Subcutaneous abdominal adipose tissue (tissue), 5 donors: ENCODE results near the gene TMEM225B.
"Not testable (repeated sequence)": the region's sequence is repeated elsewhere in the genome, so short reads cannot be mapped to it uniquely, and the experiment has no call there.

Experiments used
- H3K27ac ChIP-seq: one replicate; pipeline ENCODE4 v1.7.0; 2013; ENCODE audit warnings: low read depth, mild to moderate bottlenecking, inconsistent platforms, low read length, moderate library complexity
- H3K27me3 ChIP-seq, 5 donors: one replicate each; pipeline ENCODE4 v1.7.0; 2013; ENCODE audit warnings: low read length in 5 of 5, inconsistent platforms in 1 of 5; ENCODE audit not compliant: control insufficient read depth in 5 of 5, insufficient read depth in 4 of 5
- H3K36me3 ChIP-seq, 5 donors: one replicate each; pipeline ENCODE4 v1.7.0; 2013; ENCODE audit warnings: low read length in 5 of 5; ENCODE audit not compliant: control insufficient read depth in 5 of 5, insufficient read depth in 5 of 5
- H3K4me1 ChIP-seq, 5 donors: one replicate each; pipeline ENCODE4 v1.7.0; 2013; ENCODE audit warnings: low read length in 5 of 5, mild to moderate bottlenecking in 3 of 5, moderate library complexity in 1 of 5; ENCODE audit not compliant: control insufficient read depth in 5 of 5, insufficient read depth in 5 of 5
- H3K4me3 ChIP-seq, 5 donors: one replicate each; pipeline ENCODE4 v1.7.0; 2013; ENCODE audit warnings: low read length in 5 of 5, low read depth in 1 of 5
- H3K9ac ChIP-seq, 5 donors: one replicate each; pipeline ENCODE4 v1.7.0; 2013; ENCODE audit warnings: low read length in 5 of 5, mild to moderate bottlenecking in 4 of 5, moderate library complexity in 3 of 5
- H3K9me3 ChIP-seq, 5 donors: one replicate each; pipeline ENCODE4 v1.7.0; 2013; ENCODE audit warnings: low read length in 5 of 5; ENCODE audit not compliant: control insufficient read depth in 5 of 5
- donor health status: healthy.
- donor health status: healthy.
- donor health status: healthy.
- donor health status: healthy.
- donor health status: healthy.

The TMEM225B gene

DNA sequence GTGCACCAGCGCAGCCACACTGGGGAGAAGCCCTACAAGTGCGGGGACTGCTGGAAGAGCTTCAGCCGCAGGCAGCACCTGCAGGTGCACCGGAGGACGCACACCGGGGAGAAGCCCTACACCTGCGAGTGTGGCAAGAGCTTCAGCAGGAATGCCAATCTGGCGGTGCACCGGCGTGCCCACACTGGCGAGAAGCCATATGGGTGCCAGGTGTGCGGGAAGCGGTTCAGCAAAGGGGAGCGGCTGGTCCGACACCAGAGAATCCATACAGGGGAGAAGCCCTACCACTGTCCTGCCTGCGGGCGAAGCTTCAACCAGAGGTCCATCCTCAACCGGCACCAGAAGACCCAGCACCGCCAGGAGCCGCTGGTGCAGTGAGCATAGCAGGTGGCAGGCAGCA lies 31.6 kb downstream of the TMEM225B start:
- Histone ChIP-seq H3K4me3 (no peak overlapping the region), H3K27ac (no peak overlapping the region), H3K9ac (peak overlapping the region in 1 of 5 donors; percentile 44), H3K9me3 (no peaks in the 10 kb centered on the region), H3K4me1 (peaks cover 0 to 21% (median 8%) of the 10 kb centered on the region in 5 donors), H3K36me3 (peaks cover 17 to 90% (median 71%) of the 10 kb centered on the region in 5 donors), H3K27me3 (no peaks in the 10 kb centered on the region)

DNA sequence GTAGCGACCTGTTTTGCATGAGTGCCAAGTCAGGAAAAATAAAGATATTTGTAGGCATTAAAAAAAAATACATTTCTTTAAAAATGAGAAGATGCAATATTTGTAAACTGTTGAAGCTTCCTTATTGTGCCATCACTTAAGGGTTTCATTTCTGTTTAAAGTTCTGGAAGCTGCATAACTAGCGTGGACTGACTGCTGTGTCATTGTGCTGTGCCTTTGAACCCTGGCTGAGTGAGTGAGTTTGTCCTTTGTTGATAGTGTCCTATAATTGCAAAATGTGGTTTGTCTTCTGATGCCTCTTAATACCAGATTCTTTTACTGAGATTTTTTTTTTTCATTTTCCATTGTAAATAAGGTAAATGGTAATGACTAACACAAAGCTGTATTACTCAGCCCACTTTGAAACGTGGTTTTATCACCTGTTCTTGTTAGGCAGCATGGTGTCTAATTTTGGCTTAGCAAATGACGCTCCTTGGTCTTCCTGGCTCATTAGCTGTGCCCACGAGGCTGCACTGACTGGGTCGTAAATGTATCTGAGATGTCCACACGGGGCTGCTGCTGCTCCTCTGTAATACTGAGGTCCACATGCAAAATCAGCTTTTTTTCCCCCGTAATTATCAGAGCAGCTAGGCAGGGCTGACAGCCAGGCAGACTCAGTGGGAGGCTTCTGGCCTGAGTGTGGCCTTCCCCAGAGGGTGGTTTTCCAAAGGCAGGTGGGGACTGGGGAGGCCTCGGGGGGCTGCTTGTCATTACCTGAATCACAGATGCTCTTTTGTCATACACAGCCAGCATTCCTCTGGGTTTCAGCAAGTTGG lies 33.4 kb downstream of the TMEM225B start:
- Histone ChIP-seq H3K9me3 (no peaks in the 10 kb centered on the region), H3K4me1 (peaks cover 0 to 24% (median 8%) of the 10 kb centered on the region in 5 donors), H3K27me3 (no peaks in the 10 kb centered on the region), H3K36me3 (peaks cover 15 to 71% (median 52%) of the 10 kb centered on the region in 5 donors), H3K27ac (no peak overlapping the region), H3K4me3 (no peak overlapping the region), H3K9ac (peak overlapping the region in 1 of 5 donors; percentile 29)

DNA sequence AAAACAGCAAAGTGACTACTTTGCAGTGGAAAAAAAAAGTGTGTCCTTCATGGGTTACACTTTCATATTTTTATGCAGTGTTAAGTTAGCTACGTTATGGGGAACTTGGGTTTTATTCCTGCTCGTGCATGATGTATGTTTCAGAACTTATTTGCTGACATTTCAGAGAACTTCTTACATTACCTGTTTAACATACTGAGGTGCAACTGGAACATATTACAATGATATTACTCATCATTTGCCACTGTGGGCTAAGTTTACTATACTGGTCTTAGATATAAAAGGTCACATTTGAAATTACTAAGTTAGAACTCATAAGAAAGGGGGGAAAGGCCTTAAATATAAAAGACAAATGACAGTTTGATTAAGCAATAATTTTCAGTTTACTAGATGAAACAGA lies 39.3 kb downstream of the TMEM225B start:
- not testable (repeated sequence) for H3K27ac ChIP-seq, H3K9me3 ChIP-seq, H3K4me3 ChIP-seq, H3K27me3 ChIP-seq, H3K9ac ChIP-seq
- H3K36me3 ChIP-seq = peaks cover 0 to 23% (median 4%) of the 10 kb centered on the region in 5 donors
- peaks cover 0 to 28% (median 8%) of the 10 kb centered on the region in 5 donors for H3K4me1 ChIP-seq

DNA sequence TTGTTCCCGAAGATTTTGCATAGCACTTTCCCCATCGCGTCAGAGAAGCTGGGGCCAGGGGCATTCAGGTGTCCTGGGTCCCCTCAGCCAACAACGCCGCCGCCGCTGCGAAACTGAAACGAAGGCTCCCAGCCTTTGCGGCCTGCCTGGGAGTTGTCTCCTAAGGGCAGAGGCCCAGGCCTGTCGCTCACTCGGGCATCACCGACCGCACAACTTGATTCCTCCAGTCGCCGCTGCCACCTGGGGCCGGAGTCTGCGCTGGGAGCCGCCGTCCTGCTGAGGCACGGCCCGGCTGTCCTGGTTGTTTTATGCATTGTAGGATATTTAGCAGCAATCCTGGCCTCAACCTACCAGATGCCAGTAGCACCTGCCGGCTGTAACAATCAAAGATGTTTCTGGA lies 40.7 kb downstream of the TMEM225B start:
- no peak overlapping the region for H3K27ac ChIP-seq
- H3K9me3 ChIP-seq = no peaks in the 10 kb centered on the region
- H3K4me1 ChIP-seq = peaks cover 0 to 15% (median under 1%) of the 10 kb centered on the region in 5 donors
- H3K4me3 ChIP-seq = no peak overlapping the region
- H3K27me3 ChIP-seq = no peaks in the 10 kb centered on the region
- no peak overlapping the region for H3K9ac ChIP-seq
- peaks cover 3 to 18% (median 6%) of the 10 kb centered on the region in 5 donors for H3K36me3 ChIP-seq

DNA sequence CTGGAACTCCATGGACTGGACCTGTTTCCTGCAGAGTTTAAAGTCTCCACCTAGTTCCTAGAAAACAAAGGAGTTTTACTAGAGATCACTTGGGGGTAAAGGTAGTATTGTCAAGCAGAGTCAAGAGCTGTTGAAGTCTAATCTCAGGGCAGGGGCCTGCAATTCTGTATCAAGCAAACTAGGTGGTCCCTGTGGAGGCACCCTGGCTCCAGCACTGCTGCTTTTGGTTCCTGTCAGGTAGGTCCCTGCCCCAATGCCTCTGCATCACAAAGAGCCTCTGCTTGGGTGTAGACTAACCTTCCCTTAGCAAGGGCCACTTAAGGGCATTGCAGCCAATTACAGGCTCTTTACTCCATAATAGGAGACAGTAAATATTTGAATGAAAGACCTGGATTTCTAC lies 41.2 kb downstream of the TMEM225B start:
- Histone ChIP-seq H3K9ac (no peak overlapping the region), H3K4me1 (peaks cover 0 to 12% (median 0%) of the 10 kb centered on the region in 5 donors), H3K36me3 (peaks cover 4 to 17% (median 6%) of the 10 kb centered on the region in 5 donors), H3K27ac (no peak overlapping the region), H3K27me3 (no peaks in the 10 kb centered on the region), H3K4me3 (no peak overlapping the region), H3K9me3 (no peaks in the 10 kb centered on the region)

DNA sequence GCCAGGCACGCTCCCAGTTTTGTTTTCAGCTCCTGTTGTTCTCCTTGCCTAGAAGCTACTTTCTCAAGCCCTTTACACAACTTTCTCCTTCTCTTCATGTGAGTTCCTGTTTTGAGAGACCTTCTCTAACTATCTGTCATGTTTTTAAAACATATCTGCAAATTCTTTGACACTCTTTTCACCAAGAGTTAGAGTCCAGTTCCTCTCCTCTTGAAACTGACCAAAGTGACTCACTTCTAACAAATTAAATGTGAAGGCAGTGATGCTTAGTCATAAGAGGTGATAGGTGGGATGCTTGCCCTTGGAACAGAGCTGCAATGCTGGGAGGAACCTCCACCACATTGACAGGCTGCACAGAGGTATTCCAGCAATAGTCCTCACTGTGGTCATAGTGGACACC lies 44.0 kb downstream of the TMEM225B start:
- Histone ChIP-seq H3K9ac (no peak overlapping the region), H3K27ac (no peak overlapping the region), H3K4me1 (peaks cover 0 to 8% (median 0%) of the 10 kb centered on the region in 5 donors), H3K36me3 (peaks cover 4 to 26% (median 9%) of the 10 kb centered on the region in 5 donors), H3K27me3 (no peaks in the 10 kb centered on the region), H3K4me3 (no peak overlapping the region), H3K9me3 (no peaks in the 10 kb centered on the region)

DNA sequence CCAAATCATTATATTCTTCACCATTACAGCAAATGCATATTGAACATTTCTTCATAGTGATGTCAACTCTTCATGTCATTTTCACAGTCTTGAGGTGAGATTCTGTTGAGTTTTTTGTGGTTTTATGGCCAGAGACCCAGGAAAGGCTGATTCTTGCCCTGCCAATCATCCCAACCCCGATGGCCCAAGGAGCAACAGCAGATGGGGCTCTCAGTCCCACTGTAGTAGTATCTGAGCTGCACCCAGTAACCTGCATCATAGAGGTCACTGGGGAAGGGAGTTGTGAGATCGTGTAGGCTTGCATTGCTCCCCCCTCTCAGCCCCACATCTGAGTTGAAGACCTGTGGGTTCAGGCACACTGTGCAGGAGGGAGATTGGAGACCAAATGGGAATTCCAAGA lies 45.4 kb downstream of the TMEM225B start:
- H3K36me3 ChIP-seq = peaks cover 3 to 24% (median 12%) of the 10 kb centered on the region in 5 donors
- H3K4me1 ChIP-seq = no peaks in the 10 kb centered on the region
- H3K27me3 ChIP-seq = no peaks in the 10 kb centered on the region
- H3K9me3 ChIP-seq = no peaks in the 10 kb centered on the region
- no peak overlapping the region for H3K27ac ChIP-seq
- H3K4me3 ChIP-seq = no peak overlapping the region
- no peak overlapping the region for H3K9ac ChIP-seq

DNA sequence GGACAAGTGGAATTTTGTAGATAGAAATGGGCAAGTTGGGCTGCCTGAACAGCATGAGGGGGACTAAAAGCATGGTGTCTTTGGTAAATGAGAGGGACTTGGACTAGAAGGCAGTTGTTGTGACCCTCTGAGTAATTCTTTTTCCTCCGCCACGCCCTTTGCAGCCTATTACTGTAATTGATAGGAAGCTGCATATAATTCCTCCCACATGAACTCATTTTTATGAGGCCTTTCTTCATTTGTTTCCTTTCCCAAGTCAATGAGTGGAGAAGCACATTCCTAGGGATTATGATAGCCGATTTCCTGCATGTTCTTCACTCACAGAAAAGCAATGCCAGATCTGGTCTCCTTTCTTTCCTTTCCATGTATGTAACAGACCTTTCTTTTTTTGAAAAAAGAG lies 46.4 kb downstream of the TMEM225B start:
- H3K4me3 ChIP-seq = no peak overlapping the region
- no peaks in the 10 kb centered on the region for H3K4me1 ChIP-seq
- H3K9me3 ChIP-seq = no peaks in the 10 kb centered on the region
- no peak overlapping the region for H3K9ac ChIP-seq
- H3K27ac ChIP-seq = no peak overlapping the region
- no peaks in the 10 kb centered on the region for H3K27me3 ChIP-seq
- peaks cover 3 to 20% (median 12%) of the 10 kb centered on the region in 5 donors for H3K36me3 ChIP-seq

DNA sequence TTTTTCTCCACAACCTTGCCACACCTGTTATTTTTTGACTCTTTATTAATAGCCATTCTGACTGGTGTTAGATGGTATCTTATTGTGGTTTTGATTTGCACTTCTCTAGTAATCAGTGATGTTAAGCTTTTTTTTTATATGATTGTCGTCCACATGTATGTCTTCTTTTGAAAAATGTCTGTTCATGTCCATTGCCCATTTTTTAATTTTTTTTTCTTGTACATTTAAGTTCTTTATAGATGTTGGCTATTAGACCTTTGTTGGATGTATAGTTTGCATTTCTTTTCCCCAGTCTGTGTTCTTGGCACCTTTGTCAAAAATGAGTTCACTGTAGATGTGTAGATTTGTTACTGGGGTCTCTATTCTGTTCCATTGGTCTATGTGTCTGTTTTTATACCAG lies 47.5 kb downstream of the TMEM225B start:
- Histone ChIP-seq H3K27me3 (no peaks in the 10 kb centered on the region), H3K36me3 (peaks cover 3 to 20% (median 12%) of the 10 kb centered on the region in 5 donors), H3K4me1 (no peaks in the 10 kb centered on the region), H3K27ac (no peak overlapping the region), H3K9me3 (no peaks in the 10 kb centered on the region), H3K9ac (no peak overlapping the region), H3K4me3 (no peak overlapping the region)

DNA sequence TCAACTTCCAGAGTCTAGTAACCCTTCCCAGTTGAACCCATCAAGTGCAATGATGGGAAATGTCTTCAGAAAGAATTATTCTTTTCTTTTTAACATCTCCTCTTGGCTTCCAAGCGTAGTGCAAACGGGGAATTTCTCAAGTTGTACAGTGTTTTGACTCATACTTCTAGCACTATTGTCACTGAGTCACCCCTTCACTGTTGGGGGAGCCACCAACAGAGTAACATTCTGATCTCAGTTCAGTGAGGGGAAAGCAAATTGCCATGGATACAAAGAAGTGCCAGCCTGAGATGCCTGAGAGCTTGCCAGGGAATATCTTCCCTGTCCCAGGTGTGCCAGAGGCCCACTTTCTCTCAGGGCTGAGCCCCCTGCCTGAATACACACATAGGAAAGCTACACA lies 50.8 kb downstream of the TMEM225B start:
- peaks cover 3 to 15% (median 9%) of the 10 kb centered on the region in 5 donors for H3K36me3 ChIP-seq
- no peaks in the 10 kb centered on the region for H3K9me3 ChIP-seq
- no peak overlapping the region for H3K9ac ChIP-seq

More for the DNA sequence above, 50.8 kb downstream of the TMEM225B start:
- Histone ChIP-seq H3K4me1 (no peaks in the 10 kb centered on the region), H3K27ac (no peak overlapping the region), H3K4me3 (no peak overlapping the region), H3K27me3 (no peaks in the 10 kb centered on the region)
